Neural crest cell (in vitro differentiated cells): ENCODE measurements around the gene CASZ1. TPM values are rescaled to one million over a fixed set of nuclear protein-coding genes. Genes with fewer than 3 reads are reported as not detected.

ENCODE experiments used
- DNase-seq: peaks from one replicate; pipeline ENCODE4 v3.0.0; 2021; ENCODE audit warnings: low read depth, mixed read lengths, low spot score
- H3K27ac Mint-ChIP-seq: one replicate; pipeline ENCODE4 v1.8.0; 2021; ENCODE audit warnings: mild to moderate bottlenecking, mixed read lengths; ENCODE audit not compliant: unreplicated experiment
- H3K27me3 Mint-ChIP-seq: 2 replicates; pipeline ENCODE4 v1.8.0; 2021; ENCODE audit warnings: low read depth, mild to moderate bottlenecking, mixed read lengths
- H3K36me3 Mint-ChIP-seq: 2 replicates; pipeline ENCODE4 v1.8.0; 2021; ENCODE audit warnings: low read depth, mild to moderate bottlenecking, mixed read lengths
- H3K4me1 Mint-ChIP-seq: 2 replicates; pipeline ENCODE4 v1.8.0; 2021; ENCODE audit warnings: mixed read lengths
- H3K4me3 Mint-ChIP-seq: one replicate; pipeline ENCODE4 v1.8.0; 2021; ENCODE audit warnings: mild to moderate bottlenecking, mixed read lengths
- H3K9me3 Mint-ChIP-seq: 2 replicates; pipeline ENCODE4 v1.8.0; 2021; ENCODE audit warnings: mixed read lengths
- total RNA-seq: library from RNA; stranded (reverse); gene quantifications from 2 replicates; pipeline ENCODE4 v1.2.1, GENCODE V29; 2021
- TF ChIP-seq, protein P1 (sequence below): fragments of 200-600 bp; sonication (generic); conservative IDR thresholded peaks from 2 replicates; pipeline ENCODE4 v1.5.0; 2021; ENCODE audit warnings: antibody characterized with exemption, mild to moderate bottlenecking

Gene CASZ1
- total RNA-seq, 1 donor from 2014 or later = 2.6 TPM

DNA sequence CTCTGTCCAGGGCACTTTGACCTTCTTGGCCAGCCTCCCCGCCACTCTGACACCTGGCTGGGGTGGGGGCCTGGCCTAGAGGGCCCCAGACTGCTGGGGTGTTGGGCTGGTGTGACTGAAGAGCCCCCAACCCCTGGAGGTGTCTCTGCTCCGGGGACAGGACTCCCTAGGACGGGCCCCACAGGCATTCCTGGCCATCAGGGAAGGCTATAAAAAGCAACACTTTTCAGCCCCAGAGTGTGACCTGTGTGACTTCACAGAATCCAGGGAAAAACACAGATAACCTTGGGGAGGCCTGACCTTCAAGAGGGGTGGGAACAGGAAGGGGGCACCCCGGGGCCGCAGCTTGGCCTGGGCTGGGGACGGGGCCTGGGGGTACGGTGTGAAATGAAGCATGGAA is 24.0 kb upstream of the CASZ1 start:
- no peak overlapping the region for H3K27ac Mint-ChIP-seq
- TF ChIP-seq, protein P1, sequence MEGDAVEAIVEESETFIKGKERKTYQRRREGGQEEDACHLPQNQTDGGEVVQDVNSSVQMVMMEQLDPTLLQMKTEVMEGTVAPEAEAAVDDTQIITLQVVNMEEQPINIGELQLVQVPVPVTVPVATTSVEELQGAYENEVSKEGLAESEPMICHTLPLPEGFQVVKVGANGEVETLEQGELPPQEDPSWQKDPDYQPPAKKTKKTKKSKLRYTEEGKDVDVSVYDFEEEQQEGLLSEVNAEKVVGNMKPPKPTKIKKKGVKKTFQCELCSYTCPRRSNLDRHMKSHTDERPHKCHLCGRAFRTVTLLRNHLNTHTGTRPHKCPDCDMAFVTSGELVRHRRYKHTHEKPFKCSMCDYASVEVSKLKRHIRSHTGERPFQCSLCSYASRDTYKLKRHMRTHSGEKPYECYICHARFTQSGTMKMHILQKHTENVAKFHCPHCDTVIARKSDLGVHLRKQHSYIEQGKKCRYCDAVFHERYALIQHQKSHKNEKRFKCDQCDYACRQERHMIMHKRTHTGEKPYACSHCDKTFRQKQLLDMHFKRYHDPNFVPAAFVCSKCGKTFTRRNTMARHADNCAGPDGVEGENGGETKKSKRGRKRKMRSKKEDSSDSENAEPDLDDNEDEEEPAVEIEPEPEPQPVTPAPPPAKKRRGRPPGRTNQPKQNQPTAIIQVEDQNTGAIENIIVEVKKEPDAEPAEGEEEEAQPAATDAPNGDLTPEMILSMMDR = no peak
- H3K27me3 Mint-ChIP-seq = peaks cover 8% of the 10 kb centered on the region
- no peaks in the 10 kb centered on the region for H3K4me1 Mint-ChIP-seq
- no peak overlapping the region for H3K4me3 Mint-ChIP-seq
- H3K36me3 Mint-ChIP-seq = no peaks in the 10 kb centered on the region
- no peaks in the 10 kb centered on the region for H3K9me3 Mint-ChIP-seq
- DNase-seq = no peak

DNA sequence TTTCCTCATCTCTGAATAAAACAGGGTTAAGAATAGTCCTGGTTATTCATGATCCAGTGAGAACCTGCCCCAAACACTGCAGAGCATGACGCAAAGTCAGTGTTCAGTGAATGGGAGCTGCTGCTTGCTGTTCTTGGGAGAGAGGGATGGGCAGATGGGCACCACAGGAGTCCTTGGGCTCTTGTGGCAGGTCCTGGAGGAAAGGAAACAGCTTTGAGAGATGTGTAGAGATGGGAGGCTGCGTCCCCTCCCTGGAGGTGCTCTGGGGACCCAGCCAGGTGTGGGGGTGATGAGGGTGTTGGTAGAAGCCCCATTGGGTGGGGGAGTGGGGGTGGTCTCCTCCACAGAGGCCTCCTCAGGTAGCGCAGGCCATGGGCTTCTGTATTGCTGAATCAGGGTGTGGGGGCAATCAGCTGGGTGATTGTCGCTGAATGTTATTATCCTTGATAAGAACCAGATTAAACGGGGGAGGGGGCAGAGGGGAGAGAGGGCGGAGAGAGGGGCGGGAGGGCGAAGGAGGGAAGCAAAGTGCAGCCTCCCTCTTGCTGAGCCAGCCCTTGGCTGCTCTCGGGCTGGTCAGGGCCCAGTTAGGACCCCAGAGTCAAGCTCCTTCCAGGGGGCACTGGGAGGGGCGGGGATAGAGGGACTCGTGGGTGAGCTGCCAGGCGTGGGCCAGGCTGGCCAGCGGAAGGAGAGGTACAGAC is 22.9 kb upstream of the CASZ1 start:
- H3K4me3 Mint-ChIP-seq = no peak overlapping the region
- no peak for DNase-seq
- H3K36me3 Mint-ChIP-seq = no peaks in the 10 kb centered on the region
- TF ChIP-seq, protein P1 = no peak
- no peak overlapping the region for H3K27ac Mint-ChIP-seq
- H3K9me3 Mint-ChIP-seq = no peaks in the 10 kb centered on the region
- peaks cover 12% of the 10 kb centered on the region for H3K27me3 Mint-ChIP-seq
- peaks cover 7% of the 10 kb centered on the region for H3K4me1 Mint-ChIP-seq

DNA sequence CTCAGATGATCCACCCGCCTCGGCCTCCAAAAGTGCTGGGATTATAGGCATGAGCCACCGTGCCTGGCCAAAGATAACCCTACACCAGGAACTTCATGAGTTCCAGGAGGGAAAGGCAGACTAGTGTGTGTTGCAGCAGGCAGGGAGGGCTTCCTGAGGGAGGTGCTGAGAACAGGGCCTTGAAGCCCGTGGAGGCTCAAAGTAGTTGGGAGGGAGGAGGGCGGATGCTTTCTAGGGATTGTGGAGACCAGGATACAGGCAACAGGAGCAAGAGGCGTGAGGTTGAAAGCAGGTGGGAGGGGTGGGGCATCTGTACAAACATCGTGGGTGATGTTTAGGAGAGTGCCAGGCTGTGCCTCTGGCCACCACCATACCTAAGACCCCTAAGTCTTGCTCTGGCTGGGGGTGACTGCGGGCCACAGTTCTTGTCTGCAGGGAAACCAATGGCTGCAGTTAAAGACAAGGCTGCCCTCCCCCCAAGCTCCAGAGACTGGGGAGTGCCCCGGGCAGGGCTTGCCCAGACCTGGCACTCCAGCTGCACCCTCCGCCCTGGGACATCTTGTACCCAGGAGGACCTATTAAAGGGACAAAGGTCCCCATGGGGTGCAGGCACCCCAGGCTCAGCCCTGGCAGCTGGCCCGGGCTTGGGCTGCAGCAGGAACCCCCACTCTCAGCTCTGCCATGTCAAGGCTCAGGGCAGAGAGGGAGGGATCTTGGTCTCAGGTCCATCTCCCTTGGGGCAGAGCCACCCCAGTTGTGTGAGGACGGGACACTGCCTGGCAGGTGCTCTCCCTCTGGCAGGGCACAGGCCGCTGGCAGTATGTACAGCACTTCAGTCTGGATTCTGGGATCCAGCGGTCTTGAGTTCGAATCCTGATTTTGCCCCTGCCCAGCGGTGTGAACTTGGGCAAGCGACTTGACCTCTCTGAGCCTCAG is 22.1 kb upstream of the CASZ1 start:
- DNase-seq = no peak
- Mint-ChIP-seq H3K4me1 (peaks cover 7% of the 10 kb centered on the region), H3K27ac (peak overlapping the region; percentile 43), H3K4me3 (no peak overlapping the region), H3K9me3 (no peaks in the 10 kb centered on the region), H3K36me3 (no peaks in the 10 kb centered on the region), H3K27me3 (peaks cover 12% of the 10 kb centered on the region)
- TF ChIP-seq, protein P1 = no peak

DNA sequence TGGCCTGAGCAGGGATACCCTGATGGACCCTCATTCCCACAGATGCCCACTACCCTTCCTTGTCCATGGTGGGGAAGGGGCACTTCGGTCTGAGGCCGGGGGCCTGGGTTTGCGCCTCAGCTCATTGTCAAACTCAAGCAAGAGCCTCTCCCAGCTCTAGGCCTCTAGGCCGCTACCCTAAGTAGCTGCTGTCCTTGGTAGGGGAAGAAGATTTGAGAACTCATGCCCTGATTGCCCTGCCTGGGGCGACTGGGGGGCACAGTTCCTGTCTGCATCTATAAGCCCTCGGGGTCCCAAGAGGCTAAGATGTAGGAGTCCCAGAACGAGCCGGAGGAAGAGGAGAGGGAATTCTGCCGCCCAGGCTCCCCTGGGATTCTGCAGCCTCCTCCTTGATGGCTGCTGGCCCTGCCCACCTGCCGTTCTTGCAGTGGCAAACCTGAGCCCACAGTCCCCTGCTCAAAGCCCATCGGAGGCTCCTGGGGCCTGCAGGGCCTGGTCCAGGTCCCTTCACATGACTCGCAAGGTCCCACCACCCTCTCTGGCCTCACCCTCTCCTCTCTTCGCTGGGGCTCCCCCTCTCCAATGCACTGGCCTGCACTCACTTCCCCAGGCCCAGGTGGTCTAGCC is 20.4 kb upstream of the CASZ1 start:
- Mint-ChIP-seq H3K4me3 (no peak overlapping the region), H3K9me3 (no peaks in the 10 kb centered on the region), H3K27ac (no peak overlapping the region), H3K27me3 (peaks cover 7% of the 10 kb centered on the region), H3K36me3 (no peaks in the 10 kb centered on the region), H3K4me1 (peaks cover 7% of the 10 kb centered on the region)
- DNase-seq = no peak
- TF ChIP-seq, protein P1 = no peak

DNA sequence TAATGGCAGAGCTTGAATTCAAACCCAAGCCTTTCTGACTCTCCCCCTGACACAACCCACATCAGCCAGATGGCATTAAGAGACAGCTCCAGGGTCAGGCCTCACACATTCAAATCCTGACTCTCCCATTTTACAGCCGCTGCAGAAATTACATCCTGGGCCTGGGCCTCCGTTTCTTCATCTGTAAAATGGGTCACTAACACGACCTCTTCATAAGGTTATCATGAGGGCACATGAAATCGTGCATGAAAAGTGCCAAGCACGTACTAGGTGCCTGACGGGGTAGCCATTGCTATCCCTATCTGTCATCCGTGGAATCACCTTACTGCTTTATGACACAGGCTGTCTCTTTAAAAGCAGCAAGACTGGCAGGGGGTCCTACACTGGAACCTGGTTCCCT is 19.8 kb upstream of the CASZ1 start:
- H3K36me3 Mint-ChIP-seq = no peaks in the 10 kb centered on the region
- peaks cover 10% of the 10 kb centered on the region for H3K27me3 Mint-ChIP-seq
- no peak for DNase-seq
- H3K9me3 Mint-ChIP-seq = no peaks in the 10 kb centered on the region
- peaks cover 7% of the 10 kb centered on the region for H3K4me1 Mint-ChIP-seq
- no peak overlapping the region for H3K4me3 Mint-ChIP-seq
- no peak overlapping the region for H3K27ac Mint-ChIP-seq
- TF ChIP-seq, protein P1 = no peak
